Cardiac muscle cell (in vitro differentiated cells and primary cell): Measurements from ENCODE around the gene GSTM3. TPM values are rescaled to one million over a fixed set of nuclear protein-coding genes. Genes with fewer than 3 reads are reported as not detected.
"Not testable (repeated sequence)": the region's sequence is repeated elsewhere in the genome, so short reads cannot be mapped to it uniquely, and the experiment has no call there.

ENCODE experiments used
- DNase-seq, 2 donors: peaks; one replicate each; pipeline versions ENCODE4 v3.0.0 to v3.0.0-alpha.2; 2010 to 2017; ENCODE audit warnings: low read depth in 1 of 2, low spot score in 1 of 2
- H3K27ac ChIP-seq: fragments of 200-600 bp; sonication (generic); 2 replicates; pipeline ENCODE4 v1.5.1; 2016
- H3K27me3 ChIP-seq: fragments of 200-600 bp; sonication (generic); 2 replicates; pipeline ENCODE4 v1.6.0; 2016; ENCODE audit warnings: control low read depth
- H3K36me3 ChIP-seq: fragments of 200-600 bp; sonication (generic); 2 replicates; pipeline ENCODE4 v1.5.1; 2016; ENCODE audit warnings: control low read depth
- H3K4me1 ChIP-seq: fragments of 200-600 bp; sonication (generic); 2 replicates; pipeline ENCODE4 v1.8.1; 2017; ENCODE audit warnings: low read depth, mild to moderate bottlenecking, mixed run types
- H3K4me3 ChIP-seq: fragments of 200-600 bp; sonication (generic); 2 replicates; pipeline ENCODE4 v1.5.1; 2016; ENCODE audit warnings: mild to moderate bottlenecking
- H3K9me3 ChIP-seq: fragments of 200-600 bp; sonication (generic); 2 replicates; pipeline ENCODE4 v1.5.1; 2017; ENCODE audit warnings: low read depth, mild to moderate bottlenecking, control low read depth
- CTCF ChIP-seq: IDR thresholded peaks from 2 replicates; pipeline ENCODE4 v1.5.1; 2012; ENCODE audit warnings: low read depth, mild to moderate bottlenecking, low read length
- polyA plus RNA-seq: library from polyadenylated mRNA; unstranded; fragments of >200 nt; fragmentation: Nextera tagmentation; extraction: Ambion mirVana; gene quantifications from 2 replicates; pipeline ENCODE4 v1.2.1, GENCODE V29; 2016
- total RNA-seq: library from RNA; depleted of rRNA; stranded (reverse); fragments of >200 nt; gene quantifications from 2 replicates; pipeline ENCODE4 v1.2.3, GENCODE V29; 2016

GSTM3 gene
- total and polyA plus RNA-seq, 2 experiments from 2014 or later: 65.8 to 139 TPM

GRCh38 chr1:109713636-109714035 lies 27.2 kb downstream of the GSTM3 start:
- no peak for DNase-seq
- no peaks in the 10 kb centered on the region for H3K27me3 ChIP-seq
- no peak overlapping the region for H3K27ac ChIP-seq
- H3K36me3 ChIP-seq: no peaks in the 10 kb centered on the region
- TF ChIP-seq CTCF: no peak
- H3K4me3 ChIP-seq: no peak overlapping the region
- no peaks in the 10 kb centered on the region for H3K4me1 ChIP-seq
- no peaks in the 10 kb centered on the region for H3K9me3 ChIP-seq

GRCh38 chr1:109712321-109712864 lies 28.4 kb downstream of the GSTM3 start:
- DNase-seq: no peak
- Histone ChIP-seq H3K4me1 (no peaks in the 10 kb centered on the region), H3K27me3 (no peaks in the 10 kb centered on the region), H3K27ac (no peak overlapping the region), H3K4me3 (no peak overlapping the region), H3K9me3 (no peaks in the 10 kb centered on the region), H3K36me3 (no peaks in the 10 kb centered on the region)
- TF ChIP-seq CTCF: no peak

GRCh38 chr1:109711593-109712320 lies 29.1 kb downstream of the GSTM3 start, which contains the start of gene GSTM5:
Gene GSTM5, plus strand, starts transcription at chr1:109712251. Its CDS starts 62 bp downstream, at chr1:109712313.
- not testable (repeated sequence) for H3K4me1 ChIP-seq, H3K9me3 ChIP-seq, H3K27ac ChIP-seq, H3K36me3 ChIP-seq, H3K4me3 ChIP-seq, H3K27me3 ChIP-seq
- peak in 1 of 2 donors; percentile 22 for DNase-seq

GRCh38 chr1:109709822-109710221 lies 31.0 kb downstream of the GSTM3 start:
- not testable (repeated sequence) for DNase-seq, H3K4me3 ChIP-seq, H3K27me3 ChIP-seq, H3K9me3 ChIP-seq, H3K4me1 ChIP-seq, H3K27ac ChIP-seq, H3K36me3 ChIP-seq

- not testable (repeated sequence) for H3K9me3 ChIP-seq, H3K4me3 ChIP-seq, DNase-seq, H3K36me3 ChIP-seq, H3K4me1 ChIP-seq, H3K27ac ChIP-seq, H3K27me3 ChIP-seq
These were observed 31.9 kb downstream of the GSTM3 start for GRCh38 chr1:109708949-109709348.

GRCh38 chr1:109705411-109705810 lies 35.4 kb downstream of the GSTM3 start:
- H3K27me3 ChIP-seq: no peaks in the 10 kb centered on the region
- DNase-seq: no peak
- H3K27ac ChIP-seq: no peak overlapping the region
- H3K4me3 ChIP-seq: no peak overlapping the region
- TF ChIP-seq CTCF: no peak
- H3K36me3 ChIP-seq: no peaks in the 10 kb centered on the region
- H3K4me1 ChIP-seq: no peaks in the 10 kb centered on the region
- H3K9me3 ChIP-seq: no peaks in the 10 kb centered on the region

GRCh38 chr1:109704173-109704572 lies 36.7 kb downstream of the GSTM3 start:
- DNase-seq: no peak
- H3K27ac ChIP-seq: no peak overlapping the region
- no peaks in the 10 kb centered on the region for H3K36me3 ChIP-seq
- no peaks in the 10 kb centered on the region for H3K9me3 ChIP-seq
- H3K4me1 ChIP-seq: no peaks in the 10 kb centered on the region
- no peak overlapping the region for H3K4me3 ChIP-seq
- H3K27me3 ChIP-seq: no peaks in the 10 kb centered on the region
- TF ChIP-seq CTCF: no peak

- not testable (repeated sequence) for H3K27ac ChIP-seq, H3K4me1 ChIP-seq, DNase-seq, H3K36me3 ChIP-seq, H3K9me3 ChIP-seq, H3K27me3 ChIP-seq, H3K4me3 ChIP-seq
These were observed 37.9 kb downstream of the GSTM3 start for GRCh38 chr1:109702940-109703339.

GRCh38 chr1:109697861-109698260 lies 43.0 kb downstream of the GSTM3 start:
- not testable (repeated sequence) for H3K4me3 ChIP-seq, H3K9me3 ChIP-seq, DNase-seq, H3K36me3 ChIP-seq, H3K27me3 ChIP-seq, H3K4me1 ChIP-seq, H3K27ac ChIP-seq
